Metanephros (tissue), 1 donor: ENCODE results near the gene TMEM61. TPM values are rescaled to one million over a fixed set of nuclear protein-coding genes. Genes with fewer than 3 reads are reported as not detected.

ENCODE experiments used
- total RNA-seq: library from RNA; depleted of rRNA; stranded (reverse); fragments of >200 nt; gene quantifications from one replicate; pipeline ENCODE4 v1.2.3, GENCODE V29; 2014

TMEM61 gene
- total RNA-seq, result 3.0 TPM

DNA sequence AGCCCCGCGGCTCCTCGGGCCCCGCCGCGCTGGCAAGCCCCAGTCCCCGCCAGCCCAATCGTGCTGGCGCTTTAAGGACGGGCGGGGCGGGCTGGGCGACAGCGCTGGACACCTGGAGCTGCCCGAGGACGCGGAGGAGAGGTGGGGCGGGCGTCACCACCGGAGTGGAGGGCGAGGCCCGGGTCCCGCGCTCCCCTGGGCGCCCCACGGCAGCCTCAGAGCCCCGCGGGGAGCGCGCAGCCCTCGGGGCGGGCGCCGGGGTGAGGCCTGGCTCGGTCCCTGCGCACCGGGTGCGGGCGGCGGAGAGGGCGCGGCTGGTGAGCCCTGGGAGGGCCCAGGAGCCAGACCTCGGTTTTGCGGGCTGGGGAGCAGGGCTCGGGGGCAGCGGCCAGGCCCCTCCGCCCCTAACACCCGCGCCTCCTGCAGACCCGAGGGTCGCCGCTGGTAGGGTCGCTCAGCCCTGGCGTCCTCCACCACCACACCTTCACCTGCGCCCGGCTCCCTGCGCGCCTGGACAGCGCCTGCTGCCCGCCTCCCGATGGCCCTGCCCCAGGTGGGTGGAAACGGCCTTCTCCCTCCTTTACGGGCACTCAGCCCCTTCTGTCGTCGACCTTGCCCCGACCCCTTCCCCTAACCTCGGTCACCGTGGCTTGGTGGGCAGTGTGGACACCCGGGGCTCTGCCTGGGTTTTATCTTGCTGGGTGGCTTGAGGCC is at the start of gene TMEM61:
Gene TMEM61 (plus strand): TSS at position 101 of the 714 bp plus-strand sequence. CDS start 438 bp downstream, at position 539.

DNA sequence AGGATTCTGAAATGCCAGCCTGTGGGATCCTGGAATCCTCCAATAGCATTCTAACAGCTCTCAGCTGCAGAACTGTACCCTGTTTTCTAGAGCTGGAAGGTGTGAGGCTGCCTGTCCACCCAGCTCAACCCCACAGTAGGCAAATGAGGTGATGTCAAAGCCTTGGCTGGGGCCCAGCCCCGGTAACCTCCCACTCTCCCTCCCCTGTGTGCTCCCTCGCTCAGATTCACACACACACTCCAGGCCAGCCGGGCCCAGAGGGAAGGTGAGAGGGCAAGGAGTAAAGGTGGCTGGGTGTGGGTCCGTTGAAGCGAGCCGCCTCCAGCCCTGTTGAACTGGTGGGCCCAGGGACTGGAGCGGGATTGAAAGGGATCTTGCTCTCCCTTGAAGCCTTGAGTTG is 18.2 kb downstream of the TMEM61 start, which contains the start of gene BSND:
Gene BSND (plus strand): TSS at position 257 of the 400 bp plus-strand sequence. CDS start 254 bp downstream, outside the sequence.

DNA sequence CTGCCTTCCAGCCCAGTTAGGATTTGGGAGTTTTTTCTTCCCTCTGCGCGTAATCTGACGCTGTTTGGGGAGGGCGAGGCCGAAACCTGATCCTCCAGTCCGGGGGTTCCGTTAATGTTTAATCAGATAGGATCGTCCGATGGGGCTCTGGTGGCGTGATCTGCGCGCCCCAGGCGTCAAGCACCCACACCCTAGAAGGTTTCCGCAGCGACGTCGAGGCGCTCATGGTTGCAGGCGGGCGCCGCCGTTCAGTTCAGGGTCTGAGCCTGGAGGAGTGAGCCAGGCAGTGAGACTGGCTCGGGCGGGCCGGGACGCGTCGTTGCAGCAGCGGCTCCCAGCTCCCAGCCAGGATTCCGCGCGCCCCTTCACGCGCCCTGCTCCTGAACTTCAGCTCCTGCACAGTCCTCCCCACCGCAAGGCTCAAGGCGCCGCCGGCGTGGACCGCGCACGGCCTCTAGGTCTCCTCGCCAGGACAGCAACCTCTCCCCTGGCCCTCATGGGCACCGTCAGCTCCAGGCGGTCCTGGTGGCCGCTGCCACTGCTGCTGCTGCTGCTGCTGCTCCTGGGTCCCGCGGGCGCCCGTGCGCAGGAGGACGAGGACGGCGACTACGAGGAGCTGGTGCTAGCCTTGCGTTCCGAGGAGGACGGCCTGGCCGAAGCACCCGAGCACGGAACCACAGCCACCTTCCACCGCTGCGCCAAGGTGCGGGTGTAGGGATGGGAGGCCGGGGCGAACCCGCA is 59.1 kb downstream of the TMEM61 start, which contains the start of gene PCSK9:
Gene PCSK9 (plus strand): TSS at position 207 of the 741 bp plus-strand sequence. CDS start 290 bp downstream, at position 497.

Other genes starting within 250 kb of the TMEM61 start
- 8.5 TPM for gene PARS2, start 216.1 kb upstream of the TMEM61 start, total RNA-seq
- gene TTC22, start 179.3 kb upstream of the TMEM61 start, total RNA-seq, result 6.8 TPM
- gene DHCR24, start 93.4 kb upstream of the TMEM61 start, total RNA-seq, result 36.1 TPM
- gene BSND, start 18.3 kb downstream of the TMEM61 start, total RNA-seq, result 3.7 TPM
- 2.2 TPM for gene PCSK9, start 58.9 kb downstream of the TMEM61 start, total RNA-seq
- 71.8 TPM for gene USP24, start 234.7 kb downstream of the TMEM61 start, total RNA-seq